Hematopoietic multipotent progenitor cell treated with erythropoietin and hydrocortisone succinate and interleukin-3 and kit ligand, for 8 days (in vitro differentiated cells): ENCODE measurements around the gene CBX4.

ENCODE experiments used
- DNase-seq: peaks from one replicate; pipeline ENCODE4 v3.0.0-alpha.2; 2015

CBX4 gene

GRCh38 chr17:79811011-79811867 lies 28.0 kb downstream of the CBX4 start:
- peak; percentile 54 for DNase-seq

DNA sequence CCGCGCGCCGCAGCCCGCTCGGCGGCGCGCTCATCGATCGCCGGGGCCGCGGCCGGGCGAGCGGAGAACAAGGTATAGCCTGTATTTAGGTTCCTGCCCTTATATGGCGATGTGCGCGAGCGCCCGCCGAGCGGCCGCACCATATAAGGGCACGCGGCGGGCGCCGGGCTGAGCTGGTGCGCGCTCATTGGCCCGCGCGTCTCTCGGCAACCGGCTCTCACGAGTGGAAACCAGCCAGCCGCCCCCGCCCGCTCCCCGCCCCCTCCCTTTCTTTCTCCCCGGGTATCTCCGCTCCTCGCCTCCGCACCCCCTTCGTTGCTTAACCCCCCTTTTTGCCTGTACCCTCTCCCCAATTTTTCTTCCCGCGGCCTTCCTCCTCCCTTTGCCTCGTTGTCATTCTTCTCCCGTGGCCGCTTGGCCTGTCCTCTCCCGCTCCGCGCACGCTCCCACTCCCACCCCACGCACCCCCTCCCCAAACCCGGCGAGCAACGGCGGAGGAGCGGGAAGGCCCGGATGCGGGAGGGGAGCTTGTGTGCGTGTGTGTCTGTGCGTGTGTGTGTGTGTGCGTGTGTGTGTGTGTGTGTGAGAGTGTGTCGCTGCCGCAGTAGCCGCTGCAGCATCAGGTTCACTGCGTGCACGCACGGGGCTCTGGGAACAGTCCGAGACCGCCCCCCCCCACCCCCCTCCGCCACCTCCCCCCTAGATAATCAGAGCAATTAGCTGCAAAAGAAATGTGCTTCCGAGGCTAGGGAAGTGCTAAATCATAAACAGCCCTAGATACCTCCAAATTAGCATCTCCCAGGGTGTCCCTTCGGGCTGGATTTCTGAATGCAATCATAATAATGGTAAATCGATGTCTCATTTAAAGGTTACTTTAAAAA lies 28.9 kb downstream of the CBX4 start:
- peak; percentile 75 for DNase-seq

DNA sequence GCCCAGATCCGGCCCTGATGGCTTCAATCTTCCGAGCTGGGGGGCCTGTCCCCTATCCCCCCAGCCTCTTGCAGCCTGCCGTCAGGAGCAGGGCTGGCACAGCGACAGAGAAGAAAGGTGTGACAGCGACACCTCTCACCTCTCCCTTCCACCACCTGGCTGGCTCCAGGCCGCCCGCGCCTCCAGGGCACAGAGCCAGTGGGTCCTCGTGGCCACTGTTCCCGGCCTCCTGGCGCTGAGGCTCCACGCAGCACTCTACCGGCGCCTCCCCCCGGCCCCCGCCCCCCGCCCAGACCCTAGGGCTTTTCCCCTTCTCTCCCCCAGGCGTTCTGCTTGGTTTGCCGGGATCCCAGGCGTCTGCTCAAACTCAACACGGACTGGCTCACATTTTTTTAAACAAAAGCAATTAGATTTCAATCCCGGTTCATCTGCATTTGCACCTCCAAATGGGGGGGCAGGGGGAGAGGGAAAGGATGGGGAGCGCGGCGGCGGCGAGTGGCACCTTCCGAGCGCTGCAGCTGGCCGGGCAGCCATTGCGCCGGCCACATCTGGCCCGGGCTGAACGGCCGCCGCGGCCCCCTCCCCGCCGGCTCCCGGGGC lies 29.6 kb downstream of the CBX4 start:
- DNase-seq, result no peak

DNA sequence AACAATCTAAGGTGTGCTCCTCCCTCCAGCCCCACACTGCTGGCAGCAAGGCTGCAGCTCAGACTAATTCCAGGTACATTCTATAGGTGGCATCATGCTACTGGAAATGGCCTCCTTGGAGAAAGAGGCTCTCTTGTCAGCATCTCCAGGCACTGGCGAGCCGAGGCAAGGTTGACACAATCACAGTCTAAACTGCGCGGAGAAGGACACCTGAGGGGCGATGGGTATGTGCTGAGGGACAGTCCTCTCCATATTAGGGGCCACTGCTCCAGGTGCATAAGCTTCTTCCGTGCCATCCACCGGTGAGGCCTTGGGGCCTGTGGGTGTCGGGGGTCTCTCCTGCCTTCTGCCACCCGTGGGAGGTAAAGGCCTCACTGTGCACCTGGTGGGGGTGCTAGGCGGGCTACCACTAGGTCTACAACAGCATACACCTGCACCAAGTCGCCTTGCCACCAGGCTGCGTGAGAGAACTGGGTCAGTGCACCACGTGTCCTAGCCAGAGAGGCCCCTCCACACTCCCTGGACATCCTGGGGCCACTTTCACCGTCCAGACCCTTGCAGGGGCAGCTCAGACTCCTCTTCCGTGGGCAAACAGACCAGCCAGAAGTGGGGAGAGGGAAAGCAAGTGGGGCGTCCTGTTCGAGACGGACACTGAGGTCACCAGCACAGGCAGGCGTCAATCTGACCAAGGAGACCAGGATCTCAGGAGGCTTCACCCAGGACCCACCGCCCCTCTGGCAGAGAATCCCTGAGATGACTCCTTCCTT lies 30.3 kb downstream of the CBX4 start:
- DNase-seq, result peak; percentile 53

DNA sequence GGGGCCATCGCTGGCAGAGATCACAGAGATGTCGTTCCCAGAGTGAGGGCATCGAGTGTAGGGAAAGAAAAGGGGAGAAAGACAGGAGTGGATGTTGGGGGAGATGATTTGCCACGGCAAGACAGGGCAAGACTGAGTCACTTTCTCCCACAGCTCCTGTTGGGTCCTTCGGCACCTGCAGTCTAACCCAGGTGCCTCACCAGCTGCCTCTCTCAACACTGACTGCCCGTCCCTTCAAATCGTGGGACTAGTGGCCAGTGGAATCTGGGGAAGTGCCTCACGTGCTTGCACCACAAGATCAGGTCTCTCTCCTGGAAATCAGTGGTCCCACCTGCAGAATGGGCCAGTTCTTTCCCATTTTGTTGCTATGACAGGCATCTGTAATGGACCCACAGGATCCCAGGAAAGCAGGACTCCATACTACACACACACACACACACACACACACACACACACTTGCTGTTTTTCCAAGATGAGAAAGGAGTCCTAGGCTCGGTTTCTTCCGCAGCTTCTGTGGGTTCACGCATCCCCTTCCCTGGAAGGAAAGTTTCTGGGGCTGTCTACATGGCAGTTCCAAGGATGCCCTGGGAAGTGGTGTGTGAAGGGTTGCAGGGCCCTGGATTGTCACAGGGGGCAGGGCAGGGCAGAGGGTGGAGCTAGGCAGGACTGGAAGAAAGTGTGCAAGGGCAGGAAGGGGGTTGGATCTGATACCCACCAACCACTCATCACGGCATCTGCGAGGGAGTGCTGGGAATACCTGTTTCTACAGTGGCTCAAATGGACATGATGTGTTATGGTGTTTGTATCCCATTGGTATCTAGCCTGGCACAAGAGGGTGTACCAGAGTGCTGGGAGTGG lies 32.1 kb downstream of the CBX4 start:
- DNase-seq, result no peak

GRCh38 chr17:79806446-79806760 lies 32.8 kb downstream of the CBX4 start:
- no peak for DNase-seq

DNA sequence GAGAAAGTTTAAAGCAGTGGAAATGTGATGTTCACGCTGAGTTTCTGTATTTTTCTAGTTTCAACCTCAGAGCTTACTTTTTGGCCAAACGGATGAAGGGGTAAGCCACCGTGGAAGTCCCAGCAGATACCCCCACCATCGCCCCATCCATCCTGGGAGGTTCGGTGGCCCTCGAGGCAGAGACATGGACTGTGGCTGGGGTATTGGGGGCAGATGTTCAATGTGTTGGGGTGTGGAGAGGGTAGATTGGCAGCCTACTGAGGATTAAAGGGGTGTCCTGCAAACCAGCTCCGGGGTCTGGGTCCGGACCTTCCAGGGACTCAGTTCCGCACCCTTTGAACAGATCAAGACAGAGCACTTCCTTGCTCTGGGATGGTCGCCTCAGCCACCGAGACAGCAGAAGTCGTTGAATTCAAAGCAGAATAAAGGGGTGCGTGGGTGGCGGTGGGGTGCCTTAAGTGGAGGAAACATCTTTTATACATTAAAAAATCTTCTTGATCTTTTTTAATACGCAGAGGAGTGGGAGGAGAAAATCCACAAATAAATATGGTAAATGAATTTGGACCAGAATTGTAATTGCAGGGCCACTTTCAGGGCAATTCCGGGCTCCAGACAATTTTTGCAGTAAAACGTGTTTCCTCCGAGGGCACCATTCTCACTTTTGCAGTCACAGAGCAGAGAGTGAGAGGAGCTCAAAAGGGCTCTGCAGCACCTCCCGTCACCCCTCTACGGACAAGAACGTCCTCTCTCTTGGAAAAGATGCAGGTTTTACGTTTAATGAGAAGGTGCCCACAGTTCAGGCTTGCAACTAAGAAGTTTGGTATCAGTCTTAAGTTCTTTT lies 34.2 kb downstream of the CBX4 start:
- no peak for DNase-seq

GRCh38 chr17:79803997-79804855 lies 35.0 kb downstream of the CBX4 start:
- no peak for DNase-seq

GRCh38 chr17:79803421-79803996 lies 35.7 kb downstream of the CBX4 start:
- no peak for DNase-seq

- DNase-seq, result peak; percentile 90
These were observed 36.4 kb downstream of the CBX4 start for GRCh38 chr17:79802736-79803420.

- no peak for DNase-seq
These were observed 37.1 kb downstream of the CBX4 start for GRCh38 chr17:79802039-79802735.

- no peak for DNase-seq
These were observed 37.8 kb downstream of the CBX4 start for GRCh38 chr17:79801156-79802038.

DNA sequence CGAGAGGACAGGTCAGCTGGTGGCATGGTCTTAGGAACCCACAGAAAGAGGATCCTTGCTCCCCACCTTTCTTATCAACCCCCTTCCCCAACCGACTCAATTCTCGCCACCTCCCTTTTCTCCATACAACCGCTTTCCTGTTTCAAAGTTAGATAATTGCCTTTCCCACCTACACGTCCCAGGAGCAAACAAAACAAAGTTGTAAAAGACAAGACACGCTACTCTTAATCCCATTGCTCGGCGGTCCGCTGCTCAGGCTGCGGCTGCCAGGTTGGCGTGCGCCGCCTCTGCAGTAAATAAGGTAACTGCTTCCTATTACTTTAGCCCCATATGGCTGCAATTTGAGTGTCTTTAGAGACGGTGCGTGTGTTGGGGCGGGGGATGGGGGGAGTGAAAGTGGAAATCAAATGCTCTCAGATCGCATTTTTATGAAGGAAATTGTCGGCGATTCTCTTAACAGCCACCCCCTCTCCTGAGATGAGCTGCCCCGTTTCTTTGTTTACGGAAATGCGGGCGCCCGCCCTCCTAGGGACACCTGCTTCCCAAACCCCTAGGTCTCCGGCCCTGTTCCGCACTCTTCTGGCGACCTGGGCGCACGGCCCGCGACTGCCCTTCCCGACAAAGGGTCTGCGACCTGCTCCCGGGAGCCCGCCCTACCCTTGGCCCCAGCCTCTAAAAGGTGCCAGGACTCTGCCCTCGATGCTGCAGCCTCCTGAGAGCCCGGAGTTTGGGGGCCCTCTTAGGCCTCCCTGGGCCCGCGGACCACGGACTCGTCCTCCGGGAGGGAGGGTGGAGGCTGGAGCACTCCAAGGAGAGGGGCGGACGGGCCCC lies 38.7 kb downstream of the CBX4 start:
- DNase-seq, result peak; percentile 56

- DNase-seq, result no peak
These were observed 39.5 kb downstream of the CBX4 start for GRCh38 chr17:79799538-79800324.

- DNase-seq, result no peak
These were observed 40.1 kb downstream of the CBX4 start for GRCh38 chr17:79799174-79799537.
